Activated T-cell treated with anti-CD3 and anti-CD28 coated beads for 1 hour (primary cell): ENCODE measurements around the gene IDH3G.
"Not testable (repeated sequence)": the region's sequence is repeated elsewhere in the genome, so short reads cannot be mapped to it uniquely, and the experiment has no call there.

Experiments
- DNase-seq: peaks from one replicate; pipeline ENCODE4 v3.0.0-alpha.2; 2020; ENCODE audit warnings: low read depth

The IDH3G gene

GRCh38 chrX:153794018-153794896 is at the start of gene IDH3G, which contains the start of gene SSR4:
TSS of gene IDH3G (minus strand) at chrX:153794375. CDS start at chrX:153794326, 49 bp downstream.
TSS of gene SSR4 (plus strand) at chrX:153794668. CDS start at chrX:153794688, 20 bp downstream.
- DNase-seq = peak; percentile 87

DNA sequence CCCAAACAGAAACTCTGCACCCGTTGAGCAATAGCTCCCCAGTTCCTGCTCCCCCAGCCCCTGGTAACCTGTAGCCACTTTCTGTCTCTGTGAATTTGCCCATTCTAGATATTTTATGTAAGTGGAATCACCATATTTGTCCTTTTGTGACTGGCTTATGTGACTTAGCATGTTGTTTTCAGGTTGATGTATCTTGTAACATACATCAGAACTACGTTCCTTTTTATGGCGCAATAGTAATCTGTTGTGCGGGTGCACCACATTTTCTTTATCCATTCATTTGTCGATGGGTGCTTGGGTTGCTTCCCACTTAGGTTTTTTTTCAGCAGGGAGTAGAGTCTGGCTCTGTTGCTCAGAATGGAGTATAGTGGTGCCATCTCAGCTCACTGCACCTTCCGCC is 42.7 kb upstream of the IDH3G start:
- no peak for DNase-seq

DNA sequence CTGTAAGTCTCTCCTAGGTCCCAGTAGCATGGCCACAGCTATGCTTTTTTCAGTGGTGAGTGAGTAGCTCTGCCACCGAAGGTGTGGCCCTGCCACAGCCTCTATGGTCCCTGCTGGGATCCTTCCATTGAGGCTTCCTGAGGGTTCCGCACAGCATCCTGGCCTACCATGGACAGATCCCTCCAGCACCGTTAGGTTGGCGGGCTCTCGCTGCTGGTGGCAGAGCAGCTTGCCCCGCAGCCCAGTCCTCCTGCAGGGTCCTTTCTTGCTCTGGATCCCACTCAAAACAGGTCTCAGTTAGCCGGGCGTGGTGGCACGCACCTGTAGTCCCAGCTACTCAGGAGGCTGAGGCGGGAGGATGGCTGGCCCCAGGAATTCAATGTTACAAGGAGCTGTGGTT is 38.6 kb upstream of the IDH3G start:
- DNase-seq = no peak

- DNase-seq = no peak
These were observed 37.4 kb upstream of the IDH3G start for GRCh38 chrX:153831429-153832150.

GRCh38 chrX:153830640-153831428 is 36.7 kb upstream of the IDH3G start:
- no peak for DNase-seq

DNA sequence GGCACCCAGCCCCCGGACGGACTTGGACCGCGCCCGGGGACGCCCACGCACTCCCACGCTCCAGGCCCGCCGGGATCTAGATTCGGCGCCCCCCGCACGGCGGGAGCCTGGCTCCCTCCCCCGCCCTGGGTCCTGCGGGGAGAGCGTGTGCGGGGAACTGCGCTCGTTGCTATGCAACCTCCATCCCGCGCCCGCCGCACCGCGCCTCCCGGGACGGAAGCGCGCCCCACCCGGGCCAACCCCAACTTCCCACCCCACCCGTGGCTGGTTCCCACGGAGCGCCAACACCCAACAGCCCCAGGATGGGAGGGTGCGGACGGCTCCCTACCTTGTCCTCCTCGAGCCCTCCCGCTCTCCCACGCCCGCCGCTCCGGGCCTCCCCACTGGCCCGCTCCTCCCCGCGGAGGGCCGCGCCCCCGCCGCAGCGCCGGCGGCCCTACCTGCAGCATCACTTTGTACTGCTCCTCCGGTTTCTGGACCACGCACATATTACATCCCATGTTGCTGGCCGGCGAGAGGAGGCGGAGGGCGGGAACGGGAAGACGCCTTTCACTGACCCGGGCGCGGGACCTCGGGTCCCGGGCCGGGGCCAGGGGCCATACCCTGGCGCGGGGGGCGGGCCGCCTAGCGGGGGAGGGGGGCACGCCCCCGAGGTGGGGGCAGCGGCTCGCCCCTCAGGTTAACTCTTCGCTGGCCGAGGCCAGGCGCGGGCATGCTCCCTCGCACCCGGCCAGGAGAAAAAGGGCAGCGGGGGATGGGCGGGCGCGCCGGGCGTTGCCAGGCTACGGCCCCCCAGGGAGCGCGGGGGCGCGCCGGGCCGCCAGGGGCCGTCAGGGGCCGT is 35.8 kb upstream of the IDH3G start, which contains the start of gene PDZD4:
PDZD4 (minus strand) TSS at position 746 of the 841 bp plus-strand sequence; CDS start at position 500, 246 bp downstream.
- no peak for DNase-seq

DNA sequence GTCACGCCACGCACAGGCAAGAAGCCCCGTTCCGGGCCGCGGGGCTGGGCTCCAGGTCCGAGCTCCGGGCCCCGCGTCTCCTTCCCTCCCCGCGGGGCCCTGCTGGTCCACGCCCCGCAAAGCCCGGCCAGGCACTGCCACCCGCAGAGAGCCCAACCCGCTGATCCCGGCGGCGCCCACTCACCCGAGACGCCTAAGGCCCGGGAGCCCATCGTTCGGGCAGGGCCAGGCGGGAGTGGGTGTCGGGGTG is 35.3 kb upstream of the IDH3G start:
- no peak for DNase-seq

- DNase-seq = no peak
These were observed 34.8 kb upstream of the IDH3G start for GRCh38 chrX:153828723-153829548.

GRCh38 chrX:153828308-153828707 is 34.1 kb upstream of the IDH3G start:
- DNase-seq = no peak

DNA sequence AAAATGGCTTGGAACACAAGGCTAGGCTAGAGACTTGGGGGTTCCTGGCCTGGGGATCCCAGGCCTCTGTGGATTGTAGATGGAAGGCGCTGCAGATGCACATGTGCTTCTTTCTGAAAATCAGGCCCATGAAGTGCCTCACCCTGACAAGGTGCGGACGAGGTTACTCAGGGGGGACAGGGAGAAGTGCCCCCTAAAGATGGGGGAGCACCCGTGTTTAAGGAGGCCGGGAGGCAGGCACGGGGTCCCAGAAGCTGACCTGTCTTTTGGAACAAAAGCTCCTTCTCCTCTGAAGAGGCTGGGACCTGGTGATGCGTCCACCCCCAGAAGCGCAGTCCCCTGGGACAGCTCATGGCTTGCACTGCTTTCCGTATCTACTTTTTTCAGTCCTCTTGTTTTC is 33.7 kb upstream of the IDH3G start:
- no peak for DNase-seq

DNA sequence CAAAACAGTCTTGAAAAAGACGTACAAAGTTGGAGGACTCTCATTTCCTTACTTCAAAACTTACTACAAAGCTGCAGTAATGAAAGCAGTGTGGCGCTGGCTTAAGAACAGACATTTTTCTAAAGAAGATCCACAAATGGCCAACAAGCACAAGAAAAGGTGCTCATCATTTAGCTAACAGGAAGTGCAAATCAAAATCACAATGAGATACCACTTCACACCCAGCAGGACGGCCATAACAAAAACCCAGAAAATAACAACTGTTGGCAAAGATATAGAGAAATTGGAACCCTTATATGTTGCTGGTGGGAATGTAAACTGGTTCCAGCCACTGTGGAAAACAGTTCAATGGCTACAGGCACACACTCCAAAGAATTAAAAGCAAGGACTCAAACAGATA is 32.8 kb upstream of the IDH3G start:
- no peak for DNase-seq

- no peak for DNase-seq
These were observed 30.9 kb upstream of the IDH3G start for GRCh38 chrX:153825042-153825441.

DNA sequence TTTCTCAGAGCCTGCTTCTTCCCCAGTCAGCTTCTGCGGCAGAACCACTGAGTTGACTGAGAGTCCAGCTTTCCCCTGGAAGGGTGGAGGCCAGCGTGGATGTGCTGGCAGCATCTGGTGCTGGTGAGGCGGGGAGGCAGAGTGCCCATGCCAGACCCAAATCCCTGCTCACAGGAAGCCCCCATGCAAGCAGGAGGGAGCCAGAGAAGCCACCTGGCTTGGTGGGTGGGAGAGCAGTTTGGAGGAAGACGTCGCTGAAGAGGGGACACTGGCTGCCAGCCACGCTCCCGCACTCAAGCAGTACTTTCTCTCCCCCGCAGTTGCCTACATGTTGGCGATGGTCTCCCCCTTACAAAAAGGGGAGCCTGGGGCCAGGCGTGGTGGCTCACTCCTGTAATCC is 30.2 kb upstream of the IDH3G start:
- no peak for DNase-seq

- DNase-seq = no peak
These were observed 26.9 kb upstream of the IDH3G start for GRCh38 chrX:153821066-153821465.

DNA sequence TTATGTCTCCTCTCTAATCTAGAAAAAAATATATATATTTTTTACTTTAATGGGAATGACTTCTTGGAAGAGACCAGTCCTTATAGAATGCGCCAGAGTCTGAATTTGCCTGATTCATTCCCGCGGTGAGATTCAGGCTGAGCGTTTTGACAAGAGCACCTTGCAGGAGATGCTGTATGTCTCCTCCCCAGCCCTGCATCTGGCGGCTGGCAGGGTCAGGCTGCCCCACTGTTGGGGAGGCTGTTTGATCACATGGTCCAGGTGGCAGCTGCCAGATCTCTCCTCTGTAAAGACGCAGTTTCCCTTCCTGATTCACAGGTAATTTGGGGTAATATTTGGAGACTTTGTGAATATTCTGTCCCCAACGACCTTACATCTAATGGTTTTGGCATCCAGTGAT is 26.4 kb upstream of the IDH3G start:
- DNase-seq = no peak

- no peak for DNase-seq
These were observed 25.3 kb upstream of the IDH3G start for GRCh38 chrX:153819384-153820040.

DNA sequence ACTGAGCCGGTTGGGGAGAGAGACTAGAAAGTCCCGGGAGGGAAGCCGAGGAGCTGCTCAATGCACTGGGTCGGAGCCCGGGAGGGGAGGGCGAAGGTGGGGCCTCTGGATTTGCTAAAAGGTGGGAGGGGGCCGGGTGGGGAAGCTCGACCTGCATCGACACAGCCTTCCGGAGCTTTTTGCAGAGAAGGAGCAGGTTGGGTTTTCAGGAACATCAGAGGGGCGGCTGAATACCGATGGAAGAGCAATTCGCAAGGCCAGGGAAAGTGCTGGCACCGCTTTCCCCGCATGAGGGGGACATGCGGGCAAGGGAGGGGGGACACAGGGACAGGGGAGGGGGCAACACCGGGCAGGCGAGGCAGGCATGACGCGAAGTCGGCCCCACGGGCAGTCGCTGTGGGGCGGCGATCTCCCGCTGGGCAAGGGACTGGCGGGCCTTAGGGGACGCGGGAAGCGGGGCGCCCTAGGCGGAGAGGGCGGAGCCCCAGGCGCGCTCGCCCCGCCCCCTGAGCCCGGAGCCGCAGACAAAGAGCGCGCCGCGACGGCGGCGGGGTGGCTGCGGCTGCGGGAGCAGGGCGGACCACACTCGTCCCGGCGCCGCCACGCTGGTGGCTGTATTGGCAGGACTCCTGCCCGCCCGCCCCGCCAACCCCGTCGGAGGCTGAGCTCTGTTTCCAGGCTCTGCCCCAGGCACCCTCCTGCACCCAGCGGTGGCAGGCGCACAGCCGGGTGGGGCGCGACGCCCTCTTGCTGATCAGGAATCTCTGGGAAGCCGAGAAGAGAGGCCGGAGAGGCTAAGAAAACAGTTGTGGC is 24.6 kb upstream of the IDH3G start:
- peak; percentile 39 for DNase-seq

GRCh38 chrX:153818064-153818463 is 23.9 kb upstream of the IDH3G start:
- not testable (repeated sequence) for DNase-seq
